Testis (tissue), 3 donors: ENCODE results near the gene PNMA8C. TPM values are rescaled to one million over a fixed set of nuclear protein-coding genes. Genes with fewer than 3 reads are reported as not detected.
A peak's percentile ranks its signal among the peaks of the same experiment; 100 is the strongest.

ENCODE experiments used
- DNase-seq: peaks from one replicate; pipeline ENCODE4 v3.0.0-alpha.2; 2019
- H3K27ac ChIP-seq, 2 donors: fragments of 200-600 bp; sonication (generic); one replicate each; pipeline ENCODE4 v1.5.1; 2019
- H3K27me3 ChIP-seq: fragments of 200-600 bp; sonication (generic); one replicate; pipeline ENCODE4 v1.5.1; 2019
- H3K36me3 ChIP-seq: fragments of 200-600 bp; sonication (generic); one replicate; pipeline ENCODE4 v1.5.1; 2017; ENCODE audit warnings: low read depth; ENCODE audit errors: missing control alignments
- H3K4me1 ChIP-seq: fragments of 200-600 bp; sonication (generic); one replicate; pipeline ENCODE4 v1.5.1; 2019
- H3K4me3 ChIP-seq, 2 donors: fragments of 200-600 bp; sonication (generic); one replicate each; pipeline ENCODE4 v1.5.1; 2017 to 2019
- H3K9me3 ChIP-seq: fragments of 200-600 bp; sonication (generic); one replicate; pipeline ENCODE4 v1.5.1; 2017
- CTCF ChIP-seq, 3 experiments: fragments of 450-650 bp in 2 of 3; fragments of 200-600 bp in 1 of 3; sonication (generic) in 1 of 3; IDR thresholded peaks; one replicate each; pipeline ENCODE4 v1.5.1; 2016 to 2019; ENCODE audit warnings: antibody characterized with exemption in 3 of 3, mild to moderate bottlenecking in 2 of 3, moderate library complexity in 1 of 3
- POLR2A ChIP-seq: fragments of 450-650 bp; IDR thresholded peaks from one replicate; pipeline ENCODE4 v1.6.1; 2017; ENCODE audit warnings: antibody characterized with exemption, mild to moderate bottlenecking, moderate library complexity
- WGBS, 2 donors: methylation state at CpG; one replicate each; pipeline ENCODE4 v1.1.5; 2018; 5-methylcytosine and 5-hydroxymethylcytosine counted together
- intact Hi-C: fragments of 100-400 bp; cut with DNase I; formaldehyde crosslinking; loops from one replicate; pipeline ENCODE4 v1.15.1; 2023; ENCODE audit warnings: low total_unique reads
- polyA plus RNA-seq: library from polyadenylated mRNA; stranded (reverse); fragments of 350-450 nt; fragmentation: Illumina TruSeq; extraction: RNeasy Lipid Tissue Mini Kit (QIAGEN cat#74804); gene quantifications from one replicate; pipeline ENCODE4 v1.2.3, GENCODE V29; 2014; ENCODE audit warnings: low read depth, low replicate concordance; ENCODE audit not compliant: insufficient read depth
- total RNA-seq, 2 donors: library from RNA; depleted of rRNA; stranded (reverse); fragments of >200 nt; gene quantifications; one replicate each; pipeline ENCODE4 v1.2.3, GENCODE V29; 2016

PNMA8C gene
- total and polyA plus RNA-seq, 3 donors from 2014 or later = 1.2 to 1.9 (median 1.4) TPM

GRCh38 chr19:46429999-46430398, 1.3 kb upstream of the PNMA8C start:
- no peaks in the 10 kb centered on the region for H3K27me3 ChIP-seq
- DNase-seq = no peak
- intact Hi-C loops = no loop called here
- no peaks in the 10 kb centered on the region for H3K36me3 ChIP-seq
- no peaks in the 10 kb centered on the region for H3K9me3 ChIP-seq
- 56% methylated on average over 4 of the region's 4 CpGs for WGBS, 2 donors
- no peak overlapping the region for H3K27ac ChIP-seq
- H3K4me1 ChIP-seq = peaks cover 15% of the 10 kb centered on the region
- H3K4me3 ChIP-seq = no peak overlapping the region
- TF ChIP-seq CTCF (IDR thresholded peaks at IDR 0.05) = no peak
- TF ChIP-seq POLR2A = no peak

GRCh38 chr19:46427518-46428045, 1.2 kb downstream of the PNMA8C start:
- H3K36me3 ChIP-seq = no peaks in the 10 kb centered on the region
- no peak for TF ChIP-seq POLR2A
- no peak for TF ChIP-seq CTCF (IDR thresholded peaks at IDR 0.05)
- intact Hi-C loops = no loop called here
- WGBS, 2 donors = 57 to 65% methylated on average over 17 of the region's 17 CpGs
- no peak overlapping the region for H3K4me3 ChIP-seq
- no peak for DNase-seq
- no peaks in the 10 kb centered on the region for H3K27me3 ChIP-seq
- no peak overlapping the region for H3K27ac ChIP-seq
- H3K4me1 ChIP-seq = peaks cover 15% of the 10 kb centered on the region
- H3K9me3 ChIP-seq = no peaks in the 10 kb centered on the region

DNA sequence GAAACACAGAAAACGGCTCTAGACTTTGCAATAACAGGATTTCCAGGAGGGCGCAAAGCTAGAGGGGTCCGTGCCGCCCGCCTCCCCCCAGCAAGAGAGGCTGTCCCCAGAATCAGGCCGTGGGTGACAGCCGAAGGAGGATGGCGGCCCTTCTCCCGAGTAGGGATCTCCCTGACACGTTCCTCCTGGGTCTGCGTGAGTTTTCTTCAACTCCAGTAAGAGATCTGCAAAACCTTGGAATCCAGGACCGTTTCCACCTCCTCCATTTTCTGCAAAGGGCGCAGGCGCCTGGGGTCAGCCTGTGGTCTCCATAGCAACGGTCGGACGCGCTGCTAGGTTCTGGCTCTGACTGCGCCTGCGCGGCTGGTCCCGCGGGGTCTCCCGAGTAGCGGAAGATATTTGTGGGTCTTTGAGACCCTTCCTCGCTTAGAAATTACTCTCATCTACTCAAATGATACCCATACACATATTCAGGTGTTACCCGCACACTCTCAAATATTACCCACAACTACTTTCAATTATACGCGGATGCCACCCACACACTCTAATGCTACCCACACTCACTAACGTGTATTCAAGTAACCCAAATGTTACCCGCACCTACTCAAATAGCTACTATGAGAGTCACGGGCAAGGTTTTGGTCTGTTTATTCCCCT, 2.1 kb downstream of the PNMA8C start:
- intact Hi-C loops = no loop called here
- H3K4me1 ChIP-seq = peaks cover 15% of the 10 kb centered on the region
- TF ChIP-seq POLR2A = no peak
- TF ChIP-seq CTCF (IDR thresholded peaks at IDR 0.05) = no peak
- no peaks in the 10 kb centered on the region for H3K9me3 ChIP-seq
- H3K4me3 ChIP-seq = peak overlapping the region; percentile 41 to 69
- H3K36me3 ChIP-seq = no peaks in the 10 kb centered on the region
- peak overlapping the region; percentile 28 to 63 for H3K27ac ChIP-seq
- DNase-seq = peak; percentile 94
- H3K27me3 ChIP-seq = no peaks in the 10 kb centered on the region
- 1 to 3% methylated on average over 20 to 32 of the region's 32 CpGs for WGBS, 2 donors

DNA sequence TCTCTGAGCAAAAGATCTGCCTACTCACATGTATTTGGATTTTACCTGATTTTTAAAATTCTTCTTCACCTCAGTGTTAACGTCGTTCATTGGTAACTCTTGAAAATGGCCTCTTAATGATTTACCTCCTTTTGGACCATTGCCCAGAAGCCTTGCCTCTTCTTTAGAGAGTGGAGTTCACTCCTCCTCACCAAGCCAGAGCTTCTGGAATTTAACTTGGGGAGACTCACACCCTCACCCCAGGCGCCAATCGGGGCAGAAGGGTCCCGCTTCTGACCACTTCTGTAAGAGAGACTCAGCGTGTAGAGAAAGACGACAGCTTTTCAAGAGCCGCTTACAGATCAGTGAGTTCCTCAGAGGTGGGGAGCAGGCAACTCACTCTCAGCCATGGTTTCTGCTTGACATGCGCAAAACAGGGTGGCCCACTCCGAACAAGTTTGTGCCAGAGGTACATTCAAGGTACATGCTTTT, 2.7 kb downstream of the PNMA8C start:
- no peak for TF ChIP-seq POLR2A
- TF ChIP-seq CTCF (IDR thresholded peaks at IDR 0.05) = no peak
- no peaks in the 10 kb centered on the region for H3K27me3 ChIP-seq
- 0 to 3% methylated on average over 7 to 10 of the region's 10 CpGs for WGBS, 2 donors
- peak overlapping the region; percentile 28 to 63 for H3K27ac ChIP-seq
- peak overlapping the region; percentile 41 to 69 for H3K4me3 ChIP-seq
- no peaks in the 10 kb centered on the region for H3K9me3 ChIP-seq
- intact Hi-C loops = no loop called here
- no peaks in the 10 kb centered on the region for H3K36me3 ChIP-seq
- DNase-seq = no peak
- peaks cover 15% of the 10 kb centered on the region for H3K4me1 ChIP-seq

DNA sequence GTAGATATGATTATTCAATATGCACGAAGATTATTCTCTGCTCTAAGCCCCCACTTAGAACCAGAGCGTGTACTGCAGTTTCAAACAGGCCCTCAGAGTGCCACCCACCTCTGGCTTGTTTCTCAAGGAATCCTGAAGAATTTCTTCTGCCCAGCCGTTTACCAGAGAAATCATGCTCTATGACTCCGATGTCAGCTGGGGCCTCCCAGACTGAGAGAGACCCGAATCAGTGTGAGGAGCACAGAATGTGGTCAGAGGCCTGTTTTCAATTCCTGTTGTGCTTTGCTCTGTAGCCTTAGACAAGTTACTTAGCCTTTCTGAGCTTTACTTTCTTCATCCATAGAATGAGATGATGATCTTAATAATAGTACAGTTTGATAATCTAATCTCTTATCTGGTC, 5.5 kb downstream of the PNMA8C start:
- Histone ChIP-seq H3K9me3 (no peaks in the 10 kb centered on the region), H3K4me1 (peaks cover 17% of the 10 kb centered on the region), H3K4me3 (no peak overlapping the region), H3K27ac (no peak overlapping the region), H3K36me3 (no peaks in the 10 kb centered on the region), H3K27me3 (no peaks in the 10 kb centered on the region)
- DNase-seq = no peak
- intact Hi-C loops = no loop called here
- 68 to 79% methylated on average over 5 of the region's 5 CpGs for WGBS, 2 donors
- TF ChIP-seq CTCF (IDR thresholded peaks at IDR 0.05) (no peak), POLR2A (no peak)
